Tibial nerve (tissue), 4 donors: ENCODE results near the gene TRIM75.

Experiments
- EP300 ChIP-seq, 2 donors: sonication (generic); formaldehyde crosslinking; IDR thresholded peaks; one replicate each; pipeline ENCODE4 v1.6.1; 2017; ENCODE audit warnings: antibody characterized with exemption in 2 of 2, mild to moderate bottlenecking in 1 of 2
- TF ChIP-seq, protein P1 (sequence below), 5 experiments: fragments of 200-600 bp in 3 of 5; fragments of 450-650 bp in 2 of 5; sonication (generic) in 3 of 5; IDR thresholded peaks; one replicate each; pipeline ENCODE4 v1.5.1; 2016 to 2019; ENCODE audit warnings: antibody characterized with exemption in 5 of 5, mild to moderate bottlenecking in 3 of 5, moderate library complexity in 2 of 5

DNA sequence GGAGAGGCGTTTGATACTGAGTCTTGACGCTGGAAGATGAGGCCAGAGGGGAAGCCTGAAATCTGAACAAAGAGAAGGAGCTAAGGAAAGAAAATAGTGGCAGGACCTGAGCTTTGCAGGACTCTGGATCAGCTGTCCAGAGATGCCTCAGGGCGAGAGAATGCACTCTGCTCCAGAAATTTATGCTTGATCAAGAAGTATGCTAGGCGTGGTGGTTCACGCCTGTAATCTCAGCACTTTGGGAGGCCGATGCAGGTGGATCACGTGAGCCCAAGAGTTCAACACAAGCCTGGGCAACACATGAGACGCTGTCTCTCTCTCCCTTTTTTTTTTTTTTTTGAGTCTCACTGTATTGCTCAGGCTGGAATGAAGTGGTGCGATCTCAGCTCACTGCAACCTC is 1.9 kb downstream of the TRIM75 start:
- TF ChIP-seq, protein P1, sequence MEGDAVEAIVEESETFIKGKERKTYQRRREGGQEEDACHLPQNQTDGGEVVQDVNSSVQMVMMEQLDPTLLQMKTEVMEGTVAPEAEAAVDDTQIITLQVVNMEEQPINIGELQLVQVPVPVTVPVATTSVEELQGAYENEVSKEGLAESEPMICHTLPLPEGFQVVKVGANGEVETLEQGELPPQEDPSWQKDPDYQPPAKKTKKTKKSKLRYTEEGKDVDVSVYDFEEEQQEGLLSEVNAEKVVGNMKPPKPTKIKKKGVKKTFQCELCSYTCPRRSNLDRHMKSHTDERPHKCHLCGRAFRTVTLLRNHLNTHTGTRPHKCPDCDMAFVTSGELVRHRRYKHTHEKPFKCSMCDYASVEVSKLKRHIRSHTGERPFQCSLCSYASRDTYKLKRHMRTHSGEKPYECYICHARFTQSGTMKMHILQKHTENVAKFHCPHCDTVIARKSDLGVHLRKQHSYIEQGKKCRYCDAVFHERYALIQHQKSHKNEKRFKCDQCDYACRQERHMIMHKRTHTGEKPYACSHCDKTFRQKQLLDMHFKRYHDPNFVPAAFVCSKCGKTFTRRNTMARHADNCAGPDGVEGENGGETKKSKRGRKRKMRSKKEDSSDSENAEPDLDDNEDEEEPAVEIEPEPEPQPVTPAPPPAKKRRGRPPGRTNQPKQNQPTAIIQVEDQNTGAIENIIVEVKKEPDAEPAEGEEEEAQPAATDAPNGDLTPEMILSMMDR (IDR thresholded peaks at IDR 0.05), result no peak
- TF ChIP-seq EP300 (IDR thresholded peaks at IDR 0.05), result no peak
